ENCODE measurements around the gene NLGN2.

Gene NLGN2

DNA sequence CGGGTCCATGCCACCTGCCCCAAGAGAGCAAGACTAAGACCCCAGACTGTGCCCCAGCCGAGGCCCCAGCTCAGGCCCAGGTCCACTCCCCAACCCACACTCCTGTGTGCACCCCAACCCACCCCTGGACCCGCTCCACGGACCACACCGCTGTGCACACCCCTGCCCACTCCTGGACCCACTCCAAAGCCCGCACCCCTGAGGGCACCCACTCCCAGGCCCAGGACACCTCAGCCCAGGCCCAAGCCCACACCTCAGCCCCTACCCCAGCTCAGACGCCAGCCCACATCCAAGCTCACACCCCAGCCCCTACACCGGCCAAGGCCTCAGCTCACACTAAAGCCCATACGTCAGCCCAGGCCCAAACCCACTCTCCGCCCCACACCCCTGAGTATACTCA, 22.1 kb downstream of the NLGN2 start:
- no peak overlapping the region for H3K4me3 ChIP-seq (replicated peaks; ENCODE audit: low read depth, low read length)
- H3K36me3 ChIP-seq (ENCODE audit: control insufficient read depth, insufficient read depth, low read length) = no peaks in the 10 kb centered on the region
- DNase-seq (ENCODE audit: extremely low read depth, insufficient read length) = no peak
- H3K27me3 ChIP-seq (replicated peaks; ENCODE audit: control insufficient read depth, insufficient read depth, low read length) = no peaks in the 10 kb centered on the region
- TF ChIP-seq, protein P1, sequence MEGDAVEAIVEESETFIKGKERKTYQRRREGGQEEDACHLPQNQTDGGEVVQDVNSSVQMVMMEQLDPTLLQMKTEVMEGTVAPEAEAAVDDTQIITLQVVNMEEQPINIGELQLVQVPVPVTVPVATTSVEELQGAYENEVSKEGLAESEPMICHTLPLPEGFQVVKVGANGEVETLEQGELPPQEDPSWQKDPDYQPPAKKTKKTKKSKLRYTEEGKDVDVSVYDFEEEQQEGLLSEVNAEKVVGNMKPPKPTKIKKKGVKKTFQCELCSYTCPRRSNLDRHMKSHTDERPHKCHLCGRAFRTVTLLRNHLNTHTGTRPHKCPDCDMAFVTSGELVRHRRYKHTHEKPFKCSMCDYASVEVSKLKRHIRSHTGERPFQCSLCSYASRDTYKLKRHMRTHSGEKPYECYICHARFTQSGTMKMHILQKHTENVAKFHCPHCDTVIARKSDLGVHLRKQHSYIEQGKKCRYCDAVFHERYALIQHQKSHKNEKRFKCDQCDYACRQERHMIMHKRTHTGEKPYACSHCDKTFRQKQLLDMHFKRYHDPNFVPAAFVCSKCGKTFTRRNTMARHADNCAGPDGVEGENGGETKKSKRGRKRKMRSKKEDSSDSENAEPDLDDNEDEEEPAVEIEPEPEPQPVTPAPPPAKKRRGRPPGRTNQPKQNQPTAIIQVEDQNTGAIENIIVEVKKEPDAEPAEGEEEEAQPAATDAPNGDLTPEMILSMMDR (IDR thresholded peaks at IDR 0.05; ENCODE audit: insufficient read depth, low read length, poor library complexity, severe bottlenecking) = no peak

DNA sequence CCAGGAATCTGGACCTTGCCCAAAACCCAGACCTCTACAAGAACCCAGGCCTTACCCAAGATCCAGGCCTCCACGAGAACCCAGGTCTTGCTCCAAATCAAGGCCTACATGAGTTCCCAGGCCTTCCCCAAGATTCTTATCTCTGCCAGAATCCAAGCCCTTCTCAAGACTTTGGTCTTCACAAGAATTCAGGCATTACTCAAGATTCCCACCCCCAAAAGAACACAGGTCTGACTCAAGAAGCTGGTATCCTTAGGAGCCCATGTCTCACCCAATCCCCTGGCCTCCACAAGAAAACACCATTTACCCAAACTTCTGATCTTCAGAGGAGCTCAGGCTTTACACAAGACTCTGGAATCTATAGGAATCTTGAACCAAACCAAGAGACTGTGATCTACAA, 23.6 kb downstream of the NLGN2 start:
- TF ChIP-seq, protein P1 (IDR thresholded peaks at IDR 0.05; ENCODE audit: insufficient read depth, low read length, poor library complexity, severe bottlenecking) = no peak
- no peak for DNase-seq (ENCODE audit: extremely low read depth, insufficient read length)
- Histone ChIP-seq H3K4me3 (replicated peaks; ENCODE audit: low read depth, low read length) (no peak overlapping the region), H3K27me3 (replicated peaks; ENCODE audit: control insufficient read depth, insufficient read depth, low read length) (no peaks in the 10 kb centered on the region), H3K36me3 (ENCODE audit: control insufficient read depth, insufficient read depth, low read length) (no peaks in the 10 kb centered on the region)

DNA sequence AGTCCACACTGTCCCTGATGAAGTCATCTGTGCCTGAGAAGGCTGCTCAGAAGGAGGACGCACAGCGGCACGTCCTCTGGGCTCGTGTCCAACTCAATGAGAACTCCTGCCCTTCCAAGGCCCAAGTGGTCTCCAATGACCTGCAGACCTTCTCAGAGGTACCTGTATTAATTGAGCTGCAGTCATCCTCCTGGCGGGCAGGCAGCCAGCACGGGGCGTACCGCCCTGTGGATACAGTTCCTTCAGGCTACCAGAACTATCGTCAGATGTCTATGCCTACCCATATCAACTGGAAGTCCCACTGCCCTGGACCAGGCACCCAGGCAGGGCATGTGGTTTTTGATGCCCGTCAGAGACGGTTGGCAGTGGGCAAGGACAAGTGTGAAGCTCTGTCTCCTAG, 24.7 kb downstream of the NLGN2 start:
- no peak for DNase-seq (ENCODE audit: extremely low read depth, insufficient read length)
- no peaks in the 10 kb centered on the region for H3K27me3 ChIP-seq (replicated peaks; ENCODE audit: control insufficient read depth, insufficient read depth, low read length)
- no peaks in the 10 kb centered on the region for H3K36me3 ChIP-seq (ENCODE audit: control insufficient read depth, insufficient read depth, low read length)
- TF ChIP-seq, protein P1 (IDR thresholded peaks at IDR 0.05; ENCODE audit: insufficient read depth, low read length, poor library complexity, severe bottlenecking) = no peak
- no peak overlapping the region for H3K4me3 ChIP-seq (replicated peaks; ENCODE audit: low read depth, low read length)

DNA sequence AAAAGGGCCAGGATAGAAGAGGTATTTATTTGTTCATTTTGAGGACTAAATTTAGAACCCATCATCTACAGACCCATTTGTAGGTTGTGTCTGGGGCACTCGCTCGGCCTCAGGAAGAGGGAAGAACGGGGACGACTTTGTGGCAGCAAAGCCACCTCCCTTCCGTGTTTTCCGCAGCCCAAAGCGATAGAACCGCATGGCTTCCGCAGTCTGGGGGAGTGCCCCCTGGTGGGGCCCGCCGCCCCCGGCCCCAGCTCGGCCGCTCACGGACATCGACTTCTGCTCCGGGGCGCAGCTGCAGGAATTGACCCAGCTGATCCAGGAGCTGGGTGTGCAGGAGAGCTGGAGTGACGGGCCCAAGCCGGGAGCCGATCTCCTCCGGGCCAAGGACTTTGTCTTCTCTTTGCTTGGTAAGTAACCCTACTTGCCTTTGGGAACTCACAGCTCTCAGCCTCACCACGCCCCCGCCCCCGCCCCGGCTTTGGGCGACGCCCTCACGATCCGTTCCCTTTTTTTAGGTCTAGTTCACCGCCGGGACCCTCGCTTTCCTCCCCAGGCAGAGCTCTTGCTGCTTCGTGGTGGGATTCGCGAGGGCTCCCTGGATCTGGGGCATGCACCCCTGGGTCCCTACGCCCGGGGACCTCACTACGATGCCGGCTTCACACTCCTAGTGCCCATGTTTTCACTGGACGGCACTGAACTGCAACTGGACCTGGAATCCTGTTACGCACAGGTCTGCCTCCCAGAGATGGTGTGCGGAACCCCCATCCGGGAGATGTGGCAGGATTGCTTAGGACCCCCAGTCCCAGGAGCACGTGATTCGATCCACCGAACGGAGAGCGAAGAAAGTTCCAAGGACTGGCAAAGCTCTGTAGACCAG, 28.3 kb downstream of the NLGN2 start:
- Histone ChIP-seq H3K4me3 (replicated peaks; ENCODE audit: low read depth, low read length) (peak overlapping the region; percentile 83), H3K36me3 (ENCODE audit: control insufficient read depth, insufficient read depth, low read length) (no peaks in the 10 kb centered on the region; the same call in 1 of the 2 replicates), H3K27me3 (replicated peaks; ENCODE audit: control insufficient read depth, insufficient read depth, low read length) (no peaks in the 10 kb centered on the region)
- TF ChIP-seq, protein P1 (IDR thresholded peaks at IDR 0.05; ENCODE audit: insufficient read depth, low read length, poor library complexity, severe bottlenecking) = peak; percentile 54
- DNase-seq (ENCODE audit: extremely low read depth, insufficient read length) = peak; percentile 83

DNA sequence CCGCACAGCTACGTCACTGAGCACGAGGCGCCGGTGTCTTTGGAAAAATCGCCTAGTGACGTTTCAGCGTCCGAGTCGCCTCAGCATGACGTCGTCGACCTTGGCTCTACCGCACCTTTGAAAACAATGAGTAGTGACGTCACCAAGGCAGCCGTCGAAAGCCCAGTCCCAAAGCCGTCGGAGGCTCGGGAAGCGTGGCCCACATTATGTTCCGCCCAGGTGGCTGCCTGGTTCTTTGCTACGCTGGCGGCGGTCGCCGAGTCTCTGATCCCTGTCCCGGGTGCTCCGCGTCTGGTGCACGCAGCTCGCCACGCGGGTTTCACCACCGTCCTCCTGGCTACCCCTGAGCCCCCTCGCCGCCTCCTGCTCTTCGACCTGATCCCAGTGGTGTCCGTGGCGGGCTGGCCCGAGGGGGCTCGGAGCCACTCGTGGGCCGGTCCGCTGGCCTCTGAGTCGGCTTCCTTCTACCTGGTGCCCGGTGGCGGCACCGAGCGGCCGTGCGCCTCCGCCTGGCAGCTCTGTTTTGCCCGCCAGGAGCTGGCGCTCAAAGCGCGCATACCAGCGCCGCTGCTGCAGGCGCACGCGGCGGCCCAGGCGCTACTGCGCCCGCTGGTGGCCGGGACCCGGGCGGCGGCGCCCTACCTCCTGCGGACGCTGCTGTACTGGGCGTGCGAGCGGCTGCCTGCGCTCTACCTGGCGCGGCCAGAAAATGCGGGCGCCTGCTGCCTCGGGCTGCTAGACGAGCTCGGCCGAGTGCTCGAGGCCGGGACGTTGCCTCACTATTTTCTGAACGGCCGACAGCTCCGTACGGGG, 29.1 kb downstream of the NLGN2 start:
- peak overlapping the region; percentile 83 for H3K4me3 ChIP-seq (replicated peaks; ENCODE audit: low read depth, low read length)
- H3K27me3 ChIP-seq (replicated peaks; ENCODE audit: control insufficient read depth, insufficient read depth, low read length) = no peaks in the 10 kb centered on the region
- TF ChIP-seq, protein P1 (IDR thresholded peaks at IDR 0.05; ENCODE audit: insufficient read depth, low read length, poor library complexity, severe bottlenecking) = peak; percentile 71
- peak; percentile 89 for DNase-seq (ENCODE audit: extremely low read depth, insufficient read length)
- no peaks in the 10 kb centered on the region; the same call in 1 of the 2 replicates for H3K36me3 ChIP-seq (ENCODE audit: control insufficient read depth, insufficient read depth, low read length)
